Osteoblast (primary cell): Measurements from ENCODE around the gene THRA. TPM values are rescaled to one million over a fixed set of nuclear protein-coding genes. Genes with fewer than 3 reads are reported as not detected.

Experiments
- DNase-seq: peaks from one replicate; pipeline ENCODE4 v3.0.0; 2011; ENCODE audit warnings: low spot score, mixed read lengths; ENCODE audit not compliant: insufficient read length; ENCODE audit errors: missing footprints
- H2AFZ ChIP-seq: 2 replicates; pipeline ENCODE4 v1.6.0; 2011; ENCODE audit warnings: mild to moderate bottlenecking, low read length
- H3K27ac ChIP-seq: 2 replicates; pipeline ENCODE4 v1.5.1; 2011; ENCODE audit warnings: mild to moderate bottlenecking, low read depth, low read length, moderate library complexity
- H3K27me3 ChIP-seq: 2 replicates; pipeline ENCODE4 v1.6.0; 2012; ENCODE audit warnings: mild to moderate bottlenecking, control low read depth, inconsistent platforms, low read length, moderate library complexity; ENCODE audit not compliant: insufficient read depth
- H3K36me3 ChIP-seq: 2 replicates; pipeline ENCODE4 v1.5.1; 2011; ENCODE audit warnings: mild to moderate bottlenecking, low read length, control low read depth, moderate library complexity; ENCODE audit not compliant: insufficient read depth
- H3K4me1 ChIP-seq: 2 replicates; pipeline ENCODE4 v1.5.1; 2011; ENCODE audit warnings: mild to moderate bottlenecking, low read length, control low read depth, moderate library complexity; ENCODE audit not compliant: insufficient read depth
- H3K4me2 ChIP-seq: 2 replicates; pipeline ENCODE4 v1.6.0; 2011; ENCODE audit warnings: mild to moderate bottlenecking, low read length; ENCODE audit not compliant: insufficient read depth
- H3K4me3 ChIP-seq: fragments of 200-600 bp; sonication (generic); 3 replicates; pipeline ENCODE4 v1.5.1; 2012; ENCODE audit warnings: mild to moderate bottlenecking, low read length, inconsistent platforms; ENCODE audit not compliant: insufficient read depth
- H3K79me2 ChIP-seq: 2 replicates; pipeline ENCODE4 v1.6.0; 2012; ENCODE audit warnings: mild to moderate bottlenecking, low read length, control low read depth, inconsistent platforms; ENCODE audit not compliant: insufficient read depth
- H3K9me3 ChIP-seq: 2 replicates; pipeline ENCODE4 v1.5.1; 2011; ENCODE audit warnings: low read depth, low read length, control low read depth
- H4K20me1 ChIP-seq: 2 replicates; pipeline ENCODE4 v1.6.0; 2012; ENCODE audit warnings: mild to moderate bottlenecking, low read length, control low read depth; ENCODE audit not compliant: insufficient read depth
- CTCF ChIP-seq: IDR thresholded peaks from 2 replicates; pipeline ENCODE4 v1.5.1; 2011; ENCODE audit warnings: mild to moderate bottlenecking, low read depth, low read length, moderate library complexity; ENCODE audit errors: extremely low read depth
- total RNA-seq: library from RNA; depleted of rRNA; stranded (reverse); fragments of >200 nt; gene quantifications from 2 replicates; pipeline ENCODE4 v1.2.3, GENCODE V29; 2012

THRA gene
- total RNA-seq, 1 donor: 33.3 TPM

GRCh38 chr17:40112718-40113109, 49.9 kb downstream of the THRA start:
- Histone ChIP-seq H2AFZ (peak overlapping the region; percentile 79), H3K4me3 (peak overlapping the region; percentile 65), H3K79me2 (no peaks in the 10 kb centered on the region), H3K4me1 (peaks cover 63% of the 10 kb centered on the region), H4K20me1 (no peaks in the 10 kb centered on the region), H3K36me3 (no peaks in the 10 kb centered on the region), H3K9me3 (no peaks in the 10 kb centered on the region), H3K27me3 (no peaks in the 10 kb centered on the region), H3K4me2 (peak overlapping the region; percentile 90), H3K27ac (peak overlapping the region; percentile 87)
- TF ChIP-seq CTCF: no peak
- DNase-seq: peak; percentile 18

- Histone ChIP-seq H2AFZ (peak overlapping the region; percentile 79), H3K27me3 (no peaks in the 10 kb centered on the region), H3K4me3 (peak overlapping the region; percentile 65), H3K9me3 (no peaks in the 10 kb centered on the region), H3K79me2 (no peaks in the 10 kb centered on the region), H3K27ac (peak overlapping the region; percentile 87), H4K20me1 (no peaks in the 10 kb centered on the region), H3K4me1 (peaks cover 58% of the 10 kb centered on the region), H3K36me3 (no peaks in the 10 kb centered on the region), H3K4me2 (peak overlapping the region; percentile 90)
- peak; percentile 88 for TF ChIP-seq CTCF
- peak; percentile 98 for DNase-seq
These were observed 50.5 kb downstream of the THRA start for GRCh38 chr17:40113110-40113906.

GRCh38 chr17:40113907-40114245, 51.1 kb downstream of the THRA start:
- no peaks in the 10 kb centered on the region for H4K20me1 ChIP-seq
- peak overlapping the region; percentile 90 for H3K4me2 ChIP-seq
- no peaks in the 10 kb centered on the region for H3K27me3 ChIP-seq
- H3K4me1 ChIP-seq: peaks cover 53% of the 10 kb centered on the region
- H3K9me3 ChIP-seq: no peaks in the 10 kb centered on the region
- H3K27ac ChIP-seq: peak overlapping the region; percentile 87
- no peak overlapping the region for H2AFZ ChIP-seq
- no peak for DNase-seq
- H3K4me3 ChIP-seq: peak overlapping the region; percentile 65
- H3K79me2 ChIP-seq: no peaks in the 10 kb centered on the region
- no peak for TF ChIP-seq CTCF
- H3K36me3 ChIP-seq: no peaks in the 10 kb centered on the region

GRCh38 chr17:40115101-40115436, 52.3 kb downstream of the THRA start:
- Histone ChIP-seq H3K27ac (peak overlapping the region; percentile 87), H3K27me3 (no peaks in the 10 kb centered on the region), H3K9me3 (no peaks in the 10 kb centered on the region), H3K79me2 (peaks cover 2% of the 10 kb centered on the region), H3K36me3 (no peaks in the 10 kb centered on the region), H3K4me1 (peaks cover 49% of the 10 kb centered on the region), H2AFZ (no peak overlapping the region), H3K4me2 (peak overlapping the region; percentile 90), H3K4me3 (no peak overlapping the region), H4K20me1 (no peaks in the 10 kb centered on the region)
- TF ChIP-seq CTCF: no peak
- no peak for DNase-seq
